Measurements from ENCODE around the gene SBK1.

GRCh38 chr16:28293601-28293960 lies 1.3 kb downstream of the SBK1 start:
- no peak for TF ChIP-seq CTCF (IDR thresholded peaks at IDR 0.05)
- TF ChIP-seq POLR2A (IDR thresholded peaks at IDR 0.05): no peak
